IPS DF 4.7 (cell line): ENCODE measurements around the gene C12orf42.
"Not testable (repeated sequence)": the region's sequence is repeated elsewhere in the genome, so short reads cannot be mapped to it uniquely, and the experiment has no call there.

Experiments
- DNase-seq: peaks from one replicate; pipeline ENCODE4 v3.0.0-alpha.2; 2013; ENCODE audit warnings: low spot score; ENCODE audit errors: extremely low read depth

C12orf42 gene

DNA sequence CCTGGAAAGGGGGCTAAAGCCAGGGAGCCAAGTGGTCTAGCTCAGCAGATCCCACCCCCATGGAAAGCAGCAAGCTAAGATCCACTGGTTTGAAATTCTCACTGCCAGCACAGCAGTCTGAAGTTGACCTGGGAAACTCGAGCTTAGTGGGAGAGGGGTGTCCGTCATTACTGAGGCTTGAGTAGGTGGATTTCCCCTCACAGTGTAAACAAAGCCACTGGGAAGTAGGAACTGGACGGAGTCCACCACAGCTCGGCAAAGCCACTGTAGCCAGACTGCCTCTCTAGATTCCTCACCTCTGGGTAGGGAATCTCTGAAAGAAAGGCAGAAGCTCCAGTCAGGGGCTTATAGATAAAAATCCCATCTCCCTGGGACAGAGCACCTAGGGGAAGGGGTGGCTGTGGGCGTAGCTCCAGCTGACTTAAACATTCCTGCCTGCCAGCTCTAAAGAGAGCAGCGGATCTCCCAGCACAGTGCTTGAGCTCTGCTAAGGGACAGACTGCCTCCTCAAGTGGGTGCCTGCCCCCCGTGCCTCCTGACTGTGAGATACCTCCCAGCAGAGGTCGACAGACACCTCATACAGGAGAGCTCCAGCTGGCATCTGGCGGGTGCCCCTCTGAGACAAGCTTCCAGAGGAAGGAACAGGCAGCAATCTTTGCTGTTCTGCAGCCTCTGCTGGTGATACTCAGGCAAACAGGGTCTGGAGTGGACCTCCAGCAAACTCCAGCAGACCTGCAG is 70.8 kb downstream of the C12orf42 start:
- not testable (repeated sequence) for DNase-seq

DNA sequence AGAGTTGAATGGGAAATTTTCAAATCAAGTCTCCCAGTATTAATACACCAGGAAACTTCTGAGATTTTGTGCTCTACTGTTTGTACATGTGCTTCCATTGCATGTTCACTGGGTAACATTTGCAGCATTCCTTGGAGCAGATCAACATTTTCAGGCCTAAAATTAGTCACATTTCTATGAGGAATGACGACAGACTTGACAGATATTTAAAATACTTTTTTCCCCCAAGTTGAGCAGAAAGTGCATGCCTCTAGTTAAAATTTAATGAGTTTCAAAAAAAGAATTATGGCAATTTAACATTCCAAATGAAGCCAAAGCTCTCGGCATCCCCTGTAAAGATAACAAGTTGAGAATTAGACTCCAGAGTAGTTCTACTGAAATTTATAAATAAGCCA is 72.3 kb downstream of the C12orf42 start:
- DNase-seq = no peak

DNA sequence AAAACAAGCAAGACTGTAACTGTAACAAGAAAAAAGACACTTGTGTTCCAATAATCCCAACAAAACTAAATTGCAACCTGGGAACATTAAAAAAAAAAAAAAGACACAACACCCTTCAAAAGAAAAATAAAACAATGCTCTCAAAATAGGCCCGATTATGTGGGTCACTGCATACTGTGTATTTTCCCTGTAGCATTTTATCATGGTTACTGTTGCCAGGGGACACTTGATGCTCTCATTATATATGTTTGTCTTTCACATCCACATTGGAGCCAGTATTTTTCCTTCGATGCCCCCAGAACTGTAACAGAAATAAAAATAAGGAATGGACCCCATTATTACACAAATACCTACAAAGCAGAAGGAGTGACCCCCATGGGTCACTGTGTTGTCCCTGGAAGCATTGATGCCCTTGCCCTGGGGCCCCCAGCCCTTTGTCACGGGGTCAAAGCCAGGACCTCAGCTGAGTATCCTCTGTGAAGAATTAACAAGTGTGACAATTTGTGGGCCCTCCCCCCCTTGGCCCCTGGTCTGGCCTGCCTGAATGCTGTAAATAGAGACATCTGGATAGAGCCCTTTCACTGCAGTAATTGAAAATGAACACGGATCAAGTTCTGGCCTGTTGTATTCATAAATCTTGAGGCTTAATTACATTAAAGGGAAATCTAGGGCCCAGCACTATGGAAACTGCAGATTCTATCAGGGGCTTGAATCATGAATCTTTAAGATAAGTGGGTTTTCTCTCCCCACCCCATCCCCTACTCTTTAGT is 72.8 kb downstream of the C12orf42 start:
- no peak for DNase-seq

DNA sequence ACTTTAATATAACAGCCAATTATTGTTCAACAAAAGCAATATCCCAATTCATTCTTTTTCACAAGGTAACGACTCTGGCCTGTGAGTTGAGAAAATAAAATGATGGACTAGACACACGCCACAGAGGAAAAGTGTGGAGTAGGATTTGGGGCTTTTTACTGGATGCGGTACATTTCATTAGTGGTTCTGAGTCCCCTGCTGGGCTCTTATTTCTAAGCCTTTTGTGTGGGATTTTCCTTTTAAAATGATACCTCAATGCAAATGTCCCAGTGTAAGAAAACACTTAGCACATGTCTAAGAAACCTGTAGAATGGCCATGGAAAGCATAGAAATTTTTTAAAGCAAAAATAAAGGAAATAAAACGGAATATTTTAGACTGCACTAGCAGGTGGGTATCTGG is 73.4 kb downstream of the C12orf42 start:
- no peak for DNase-seq

DNA sequence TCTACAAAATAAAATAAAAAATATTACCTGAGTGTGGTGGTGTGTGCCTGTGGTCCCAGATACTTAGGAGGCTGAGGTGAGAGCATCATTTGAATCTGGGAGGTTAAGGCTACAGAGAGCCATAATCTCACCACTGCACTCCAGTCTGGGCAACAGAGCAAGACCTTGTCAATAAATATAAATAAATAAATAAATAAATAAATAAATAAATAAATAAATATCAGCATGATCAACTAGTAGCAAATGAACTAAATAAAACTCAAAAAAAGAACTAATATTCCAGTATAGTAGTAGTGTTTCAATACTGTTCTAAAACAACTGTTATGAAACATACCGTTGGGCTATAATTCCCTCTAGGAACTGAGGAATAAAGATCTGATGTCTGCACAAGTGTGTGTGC is 74.4 kb downstream of the C12orf42 start:
- no peak for DNase-seq

DNA sequence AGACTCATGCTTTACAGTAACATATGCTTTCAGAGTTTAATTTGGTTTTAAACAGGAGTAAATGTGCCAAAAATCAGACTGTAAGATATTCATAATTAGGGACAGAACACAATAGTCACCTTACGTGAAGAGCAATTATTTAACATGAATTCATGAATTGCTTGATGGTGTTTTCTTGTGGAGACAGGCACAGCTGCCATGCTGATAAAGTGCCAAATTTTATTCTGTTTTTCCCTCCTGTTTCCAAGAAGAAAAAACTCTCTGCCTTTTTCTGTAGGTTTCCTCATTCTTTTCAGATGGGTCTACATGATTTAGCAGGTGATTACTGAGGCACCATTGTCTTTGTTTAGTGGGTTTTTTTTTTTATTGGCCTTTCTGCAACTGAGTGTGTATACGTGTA is 80.1 kb downstream of the C12orf42 start:
- DNase-seq = no peak

DNA sequence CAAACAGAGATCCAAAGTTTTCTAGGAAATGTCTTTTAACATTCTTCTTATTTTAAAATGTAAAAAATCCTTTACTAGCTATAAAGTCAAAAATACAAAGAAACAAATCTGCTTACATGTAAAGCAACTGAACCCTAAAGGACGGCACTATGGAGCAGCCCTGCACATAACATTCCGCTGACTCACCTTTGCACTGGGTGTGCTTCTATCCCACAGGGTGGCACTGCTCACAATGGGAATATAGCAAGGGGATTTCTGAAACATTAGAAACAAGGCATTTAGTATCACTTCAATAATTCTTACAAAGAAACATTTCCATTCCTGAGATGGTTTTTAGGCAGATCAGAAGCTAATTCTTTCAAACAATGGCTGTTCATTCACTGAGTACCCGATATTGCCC is 94.3 kb downstream of the C12orf42 start:
- no peak for DNase-seq

DNA sequence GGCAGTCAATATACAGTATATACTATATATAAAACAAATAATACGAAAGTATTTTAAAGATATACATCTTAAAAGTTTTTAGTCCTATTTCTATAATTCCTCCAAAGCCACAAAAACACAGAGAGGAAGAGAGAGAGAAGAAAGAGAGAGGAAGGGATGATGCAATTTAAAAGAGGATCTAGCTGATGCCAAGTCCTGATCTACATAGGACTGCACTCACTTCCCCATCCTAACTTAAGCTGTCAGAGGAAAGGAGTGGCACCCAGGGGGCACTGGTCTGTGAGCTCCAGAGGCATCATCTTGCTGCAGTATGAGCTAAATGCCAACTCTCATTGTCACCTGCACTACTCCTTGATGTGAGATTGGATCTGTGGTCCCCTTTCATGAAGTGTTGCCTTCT is 95.8 kb downstream of the C12orf42 start:
- DNase-seq = no peak

DNA sequence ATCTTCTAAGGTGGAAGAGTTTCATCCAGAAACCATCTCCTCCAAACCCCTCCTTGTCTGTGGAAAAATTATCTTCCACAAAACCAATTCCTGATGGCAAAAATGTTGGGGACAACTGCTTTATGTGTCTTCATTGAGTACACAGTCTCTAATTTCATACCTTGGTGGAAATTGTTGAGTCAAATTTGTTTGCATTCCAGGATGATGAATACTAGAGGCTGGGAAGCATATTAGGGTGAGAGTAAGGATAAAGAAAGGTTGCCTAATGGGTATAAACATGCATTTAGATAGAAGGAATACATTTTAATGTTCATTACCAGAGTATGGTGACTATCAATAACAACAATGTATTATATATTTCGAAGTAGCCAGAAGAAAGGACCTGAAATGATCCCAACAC is 98.2 kb downstream of the C12orf42 start:
- no peak for DNase-seq

DNA sequence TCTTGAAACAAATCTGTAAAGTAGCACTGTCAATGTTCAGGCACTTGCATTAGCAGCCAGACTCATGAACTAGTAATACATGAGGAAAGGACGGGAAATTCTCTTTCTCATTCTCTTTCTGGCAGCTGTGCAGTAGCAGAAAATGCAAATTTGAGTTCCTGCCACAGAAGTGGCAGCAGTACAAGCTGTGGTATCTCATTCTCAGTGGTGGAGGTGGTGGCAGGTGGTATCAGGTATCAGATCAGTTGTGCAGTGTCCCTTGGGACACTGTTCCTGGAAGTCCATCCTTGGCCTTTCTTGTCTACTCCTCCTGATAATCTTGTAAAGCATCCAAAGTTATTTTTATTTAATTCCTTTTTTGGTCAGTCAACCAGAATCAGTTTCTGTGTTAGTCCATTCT is 103.0 kb downstream of the C12orf42 start:
- no peak for DNase-seq

DNA sequence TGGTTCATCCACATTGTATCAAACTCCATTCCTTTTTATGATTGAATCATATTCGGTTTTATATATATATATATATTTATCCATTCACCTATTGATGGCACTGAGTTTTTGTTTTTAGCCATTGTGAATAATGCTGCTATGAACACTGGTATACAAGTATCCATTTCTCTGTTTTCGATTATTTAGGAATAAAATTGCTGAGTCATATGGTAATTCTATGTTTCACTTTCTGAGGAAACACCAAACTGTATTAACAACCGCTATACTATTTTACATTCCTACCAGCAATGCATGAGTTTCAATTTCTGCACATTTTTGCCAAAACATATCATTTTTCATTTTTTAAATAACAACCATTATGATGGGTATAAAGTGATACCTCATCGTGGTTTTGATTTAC is 104.7 kb downstream of the C12orf42 start:
- DNase-seq = no peak

DNA sequence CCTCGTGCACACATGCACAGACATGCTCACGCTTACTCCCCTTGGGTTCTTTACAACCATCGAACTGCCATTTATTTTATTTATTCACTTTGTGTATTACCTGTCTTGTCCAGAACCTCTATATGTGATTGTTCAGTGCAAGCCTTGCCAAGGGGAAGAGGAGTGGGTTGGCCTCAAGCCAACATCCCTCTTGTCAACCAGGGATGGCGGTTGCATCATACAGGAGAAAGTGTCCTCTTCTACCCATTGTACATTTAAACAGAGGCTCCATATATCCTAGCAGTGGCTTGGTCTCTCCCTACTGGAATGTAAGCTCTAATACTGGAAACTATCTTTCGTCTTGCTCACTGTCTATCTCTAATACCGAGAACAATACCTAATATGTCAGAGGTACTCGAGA is 108.4 kb downstream of the C12orf42 start:
- no peak for DNase-seq

DNA sequence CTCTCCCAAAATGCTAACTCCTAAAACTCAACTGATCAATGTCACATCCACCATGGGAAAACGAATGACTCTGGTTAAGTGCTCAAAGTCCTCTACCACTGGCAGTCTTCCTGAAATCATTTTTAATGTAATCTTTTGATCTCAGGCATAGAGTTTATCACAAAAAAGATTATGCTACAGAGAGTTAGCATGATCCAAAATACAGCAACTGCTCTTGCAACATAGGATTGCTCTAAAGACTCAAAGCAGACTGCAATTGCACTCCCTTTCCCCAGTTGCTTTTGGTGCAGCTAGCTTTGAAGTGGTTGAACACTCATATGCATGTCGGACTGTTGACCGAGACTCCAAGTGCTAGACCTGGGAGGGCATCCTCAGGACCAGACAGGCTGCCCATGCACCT is 109.3 kb downstream of the C12orf42 start:
- no peak for DNase-seq

DNA sequence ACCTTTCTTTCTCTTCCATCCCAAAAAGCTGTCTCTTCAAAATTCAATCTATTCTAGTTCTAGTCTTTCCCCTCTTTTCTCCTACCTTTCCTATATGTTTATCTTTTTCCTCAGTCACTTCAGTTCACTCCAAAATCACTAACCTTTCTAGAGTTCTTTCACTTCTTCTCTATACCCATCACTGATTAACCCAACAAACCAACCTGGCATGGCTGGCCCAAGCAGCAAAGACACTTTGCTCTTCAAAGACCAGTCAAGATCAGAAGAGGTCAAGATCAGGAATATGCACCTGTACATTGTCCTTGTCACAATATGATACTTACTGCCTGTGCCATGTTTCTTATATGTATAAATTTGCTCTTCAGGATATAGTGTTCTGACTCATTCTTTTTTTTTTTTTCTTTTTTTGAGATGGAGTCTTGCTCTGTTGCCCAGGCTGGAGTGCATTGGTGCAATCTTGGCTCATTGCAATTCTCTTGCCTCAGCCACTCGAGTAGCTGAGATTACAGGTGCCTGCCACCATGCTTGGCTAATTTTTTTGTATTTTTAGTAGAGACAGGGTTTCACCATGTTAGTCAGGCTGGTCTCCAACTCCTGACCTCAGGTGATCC is 112.9 kb downstream of the C12orf42 start:
- no peak for DNase-seq

DNA sequence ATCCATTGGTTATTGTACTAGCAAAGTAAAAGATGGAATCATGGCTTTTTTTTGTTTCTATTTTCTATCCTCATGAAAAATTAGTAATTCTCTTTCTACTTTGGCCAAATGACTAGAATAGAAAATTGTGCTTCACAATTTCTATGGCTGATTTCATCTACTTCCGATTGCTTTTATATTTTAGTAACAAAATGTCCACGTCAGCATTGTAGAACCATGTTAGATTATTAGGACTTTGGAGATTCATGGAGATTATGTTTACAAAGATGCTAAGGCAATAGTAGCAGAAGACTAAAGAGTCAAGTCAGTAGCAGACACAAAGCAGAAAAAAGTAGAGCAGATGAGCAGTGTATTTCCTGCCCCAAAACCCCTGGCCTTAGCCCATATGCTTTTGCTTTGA is 113.6 kb downstream of the C12orf42 start:
- no peak for DNase-seq

DNA sequence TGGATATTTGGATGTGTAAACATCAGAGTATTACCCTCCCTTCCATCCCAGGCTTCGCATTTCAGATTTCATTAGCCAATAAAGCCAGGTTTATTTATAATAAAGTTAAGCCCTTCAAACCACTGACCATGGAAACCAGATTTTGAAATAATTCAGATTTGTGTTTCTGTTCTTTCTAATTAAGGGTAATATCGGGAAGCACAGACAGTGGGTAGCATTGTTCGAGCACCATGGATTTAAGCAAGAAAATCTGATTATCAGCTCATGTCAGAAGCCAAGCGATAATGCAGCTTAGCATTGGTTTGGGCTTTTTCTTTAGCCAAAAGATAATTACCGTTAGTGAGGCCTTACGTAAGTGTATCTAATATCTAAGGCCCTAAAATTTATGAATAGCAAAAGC is 116.1 kb downstream of the C12orf42 start:
- DNase-seq = no peak

DNA sequence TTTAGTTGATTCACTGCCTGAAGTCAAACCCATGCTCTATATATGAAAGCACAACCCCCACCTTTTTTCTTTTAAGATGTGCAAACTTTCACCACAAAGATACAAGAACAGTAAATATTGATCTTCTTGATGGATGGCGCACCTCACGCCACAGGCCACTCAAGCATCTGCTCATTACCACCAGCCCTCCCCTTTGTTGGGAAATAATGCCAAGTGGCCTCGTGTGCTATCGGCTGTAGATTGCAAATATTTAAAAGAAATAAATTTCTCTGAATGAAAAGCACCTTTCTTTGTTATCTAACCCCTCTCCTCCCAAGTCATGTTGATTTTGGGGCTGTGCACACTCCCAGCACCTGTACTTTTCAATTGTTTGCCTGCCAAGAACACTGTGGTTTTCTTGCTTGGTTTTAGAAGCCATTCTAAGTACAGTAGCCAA is 122.7 kb downstream of the C12orf42 start:
- no peak for DNase-seq

DNA sequence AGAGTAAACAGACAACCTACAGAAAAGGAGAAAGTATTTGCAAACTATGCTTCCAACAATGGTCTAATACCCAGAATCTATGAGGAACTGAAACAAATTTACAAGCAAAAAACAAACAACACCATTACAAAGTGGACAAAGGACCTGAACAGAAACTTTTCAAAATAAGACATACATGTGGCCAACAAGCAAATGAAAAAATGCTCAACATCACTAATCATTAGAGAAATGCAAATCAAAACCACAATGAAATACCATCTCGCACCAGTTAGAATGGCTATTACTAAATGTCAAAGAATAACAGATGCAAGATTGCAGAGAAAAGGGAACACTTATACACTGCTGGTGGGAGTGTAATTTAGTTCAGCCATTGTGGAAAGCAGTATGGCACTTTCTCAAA is 125.8 kb downstream of the C12orf42 start:
- no peak for DNase-seq

DNA sequence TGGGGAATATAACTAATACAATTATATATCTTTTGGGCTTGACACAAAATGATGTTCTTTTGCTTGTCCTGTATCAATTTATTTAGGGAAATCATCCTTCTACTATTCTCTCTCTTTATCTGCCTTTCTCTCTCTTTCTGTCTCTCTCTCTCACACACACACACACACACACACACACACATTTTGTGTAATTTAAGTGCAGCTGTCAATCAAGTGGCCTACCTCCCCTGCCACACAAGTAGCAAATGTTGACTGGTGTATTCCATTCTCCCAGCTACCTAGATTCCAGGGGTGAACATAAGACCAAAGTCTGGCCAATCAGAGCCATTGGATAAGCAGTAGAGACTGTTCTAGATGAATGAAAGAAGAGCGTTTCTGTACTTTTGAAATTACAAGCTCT is 127.6 kb downstream of the C12orf42 start:
- no peak for DNase-seq

DNA sequence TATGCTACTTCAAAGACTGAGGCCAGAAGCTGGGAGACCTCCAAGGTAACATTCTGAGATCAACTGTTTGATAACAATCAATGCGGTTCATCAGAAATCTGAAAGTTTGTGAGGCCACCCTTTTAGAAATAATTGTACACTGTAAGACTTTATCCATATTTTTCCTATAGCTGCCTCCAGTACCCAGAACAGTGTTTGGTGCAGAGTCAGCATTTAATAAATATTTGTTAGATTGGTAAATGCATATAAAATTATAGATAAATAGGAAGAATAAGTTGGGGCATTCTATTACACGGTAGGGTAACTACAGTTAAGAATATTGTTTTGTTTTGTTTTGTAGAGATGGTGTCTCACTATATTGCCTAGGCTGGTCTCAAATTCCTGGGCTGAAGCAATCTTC is 141.4 kb downstream of the C12orf42 start:
- DNase-seq = no peak

DNA sequence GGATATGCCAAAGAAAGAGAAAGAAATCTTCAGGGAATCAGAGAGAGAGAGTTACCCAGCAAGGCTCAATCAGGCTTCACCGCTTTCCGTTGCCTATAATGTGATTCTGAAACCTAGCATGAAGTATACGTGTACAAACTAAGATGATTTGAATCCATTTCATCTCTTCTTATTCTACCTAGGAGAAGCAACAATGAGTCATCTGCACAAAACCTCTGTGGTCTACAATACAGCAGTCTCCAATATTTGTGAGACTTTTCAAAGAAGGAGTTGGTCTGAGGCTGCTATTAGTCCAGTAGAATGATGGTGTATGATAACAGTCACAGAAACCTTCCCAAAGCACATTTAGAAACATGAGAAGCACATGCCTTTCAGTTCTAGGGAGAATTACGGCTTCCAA is 141.9 kb downstream of the C12orf42 start:
- DNase-seq = no peak

DNA sequence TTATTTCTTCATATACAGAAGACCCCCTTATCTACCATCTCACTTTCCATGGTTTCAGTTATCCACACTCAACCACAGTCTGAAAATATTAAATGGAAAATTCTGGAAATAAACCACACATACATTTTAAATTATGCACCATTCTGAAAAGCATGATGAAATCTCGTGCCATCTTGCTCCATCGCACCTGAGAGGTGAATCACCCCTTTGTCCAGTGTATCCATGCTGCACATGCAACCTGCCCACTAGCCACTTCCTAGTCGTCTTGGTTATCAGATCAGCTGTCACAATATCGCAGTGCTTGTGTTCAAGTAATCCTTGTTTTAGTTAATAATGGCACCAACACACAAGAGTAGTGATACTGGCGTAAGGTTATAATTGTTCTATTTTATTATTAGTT is 145.7 kb downstream of the C12orf42 start:
- DNase-seq = no peak

DNA sequence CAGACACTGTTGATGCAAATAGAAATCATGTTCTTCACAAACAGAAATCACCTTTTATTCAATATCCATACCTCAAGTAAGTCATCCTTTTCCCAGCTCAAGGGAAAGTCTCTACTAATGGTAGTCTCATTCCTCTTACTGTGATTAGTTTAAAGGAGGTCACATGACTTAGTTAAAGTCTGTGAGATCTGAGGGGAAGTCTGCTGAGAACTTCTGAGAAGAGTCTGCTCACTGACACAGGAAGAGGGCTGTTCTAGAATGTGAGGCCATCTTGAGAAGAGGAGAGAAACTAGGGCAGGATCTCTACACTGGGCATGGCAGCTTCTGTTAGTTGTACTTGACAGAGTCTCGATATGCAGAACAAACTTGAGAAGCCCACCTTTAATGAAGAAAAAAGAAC is 146.8 kb downstream of the C12orf42 start:
- no peak for DNase-seq
